Fibroblast of lung (primary cell): ENCODE results near the gene FOS.

ENCODE experiments used
- EZH2 ChIP-seq: IDR thresholded peaks from 2 replicates; pipeline ENCODE4 v1.5.1; 2012; ENCODE audit warnings: low read length, control low read depth, mild to moderate bottlenecking; ENCODE audit errors: missing control alignments
- TF ChIP-seq, protein P1 (sequence below), 2 donors: IDR thresholded peaks in 1 of 2; conservative IDR thresholded peaks in 1 of 2; 1 replicate in 1 of 2; 2 replicates in 1 of 2; pipeline ENCODE4 v1.5.1; 2011 to 2012; ENCODE audit warnings: low read length in 2 of 2, control low read depth in 1 of 2, inconsistent platforms in 1 of 2, low read depth in 1 of 2, mild to moderate bottlenecking in 1 of 2

DNA sequence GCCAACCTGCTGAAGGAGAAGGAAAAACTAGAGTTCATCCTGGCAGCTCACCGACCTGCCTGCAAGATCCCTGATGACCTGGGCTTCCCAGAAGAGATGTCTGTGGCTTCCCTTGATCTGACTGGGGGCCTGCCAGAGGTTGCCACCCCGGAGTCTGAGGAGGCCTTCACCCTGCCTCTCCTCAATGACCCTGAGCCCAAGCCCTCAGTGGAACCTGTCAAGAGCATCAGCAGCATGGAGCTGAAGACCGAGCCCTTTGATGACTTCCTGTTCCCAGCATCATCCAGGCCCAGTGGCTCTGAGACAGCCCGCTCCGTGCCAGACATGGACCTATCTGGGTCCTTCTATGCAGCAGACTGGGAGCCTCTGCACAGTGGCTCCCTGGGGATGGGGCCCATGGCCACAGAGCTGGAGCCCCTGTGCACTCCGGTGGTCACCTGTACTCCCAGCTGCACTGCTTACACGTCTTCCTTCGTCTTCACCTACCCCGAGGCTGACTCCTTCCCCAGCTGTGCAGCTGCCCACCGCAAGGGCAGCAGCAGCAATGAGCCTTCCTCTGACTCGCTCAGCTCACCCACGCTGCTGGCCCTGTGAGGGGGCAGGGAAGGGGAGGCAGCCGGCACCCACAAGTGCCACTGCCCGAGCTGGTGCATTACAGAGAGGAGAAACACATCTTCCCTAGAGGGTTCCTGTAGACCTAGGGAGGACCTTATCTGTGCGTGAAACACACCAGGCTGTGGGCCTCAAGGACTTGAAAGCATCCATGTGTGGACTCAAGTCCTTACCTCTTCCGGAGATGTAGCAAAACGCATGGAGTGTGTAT, 2.4 kb downstream of the FOS start:
- TF ChIP-seq, protein P1, sequence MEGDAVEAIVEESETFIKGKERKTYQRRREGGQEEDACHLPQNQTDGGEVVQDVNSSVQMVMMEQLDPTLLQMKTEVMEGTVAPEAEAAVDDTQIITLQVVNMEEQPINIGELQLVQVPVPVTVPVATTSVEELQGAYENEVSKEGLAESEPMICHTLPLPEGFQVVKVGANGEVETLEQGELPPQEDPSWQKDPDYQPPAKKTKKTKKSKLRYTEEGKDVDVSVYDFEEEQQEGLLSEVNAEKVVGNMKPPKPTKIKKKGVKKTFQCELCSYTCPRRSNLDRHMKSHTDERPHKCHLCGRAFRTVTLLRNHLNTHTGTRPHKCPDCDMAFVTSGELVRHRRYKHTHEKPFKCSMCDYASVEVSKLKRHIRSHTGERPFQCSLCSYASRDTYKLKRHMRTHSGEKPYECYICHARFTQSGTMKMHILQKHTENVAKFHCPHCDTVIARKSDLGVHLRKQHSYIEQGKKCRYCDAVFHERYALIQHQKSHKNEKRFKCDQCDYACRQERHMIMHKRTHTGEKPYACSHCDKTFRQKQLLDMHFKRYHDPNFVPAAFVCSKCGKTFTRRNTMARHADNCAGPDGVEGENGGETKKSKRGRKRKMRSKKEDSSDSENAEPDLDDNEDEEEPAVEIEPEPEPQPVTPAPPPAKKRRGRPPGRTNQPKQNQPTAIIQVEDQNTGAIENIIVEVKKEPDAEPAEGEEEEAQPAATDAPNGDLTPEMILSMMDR (conservative IDR thresholded peaks at IDR 0.05 in 1 of 2, IDR thresholded peaks at IDR 0.05 in 1 of 2; ENCODE audit: low read depth in 1 of 2, low read length in 2 of 2): no peak
- no peak for TF ChIP-seq EZH2
